Spleen (tissue), 11 donors: ENCODE data around the gene AP2A1. TPM values are rescaled to one million over a fixed set of nuclear protein-coding genes. Genes with fewer than 3 reads are reported as not detected.

ENCODE experiments used
- DNase-seq: peaks from one replicate; pipeline ENCODE4 v3.0.0-alpha.2; 2020
- H3K27ac ChIP-seq, 8 donors: fragments of 200-600 bp; sonication (generic) in 7 of 8; 1 replicate in 4 of 8; 2 replicates in 4 of 8; pipeline versions ENCODE4 v1.5.0 to v1.8.0; 2016 to 2021; ENCODE audit warnings: inconsistent platforms in 4 of 8, mild to moderate bottlenecking in 4 of 8, moderate library complexity in 1 of 8
- H3K27me3 ChIP-seq, 7 donors: fragments of 200-600 bp; sonication (generic) in 6 of 7; replicated peaks in 1 of 7; 1 replicate in 4 of 7; 2 replicates in 3 of 7; pipeline versions ENCODE4 v1.5.0 to v1.8.0; 2016 to 2021; ENCODE audit warnings: inconsistent platforms in 3 of 7, mild to moderate bottlenecking in 1 of 7
- H3K36me3 ChIP-seq, 6 donors: fragments of 200-600 bp; sonication (generic) in 5 of 6; 1 replicate in 4 of 6; 2 replicates in 2 of 6; pipeline versions ENCODE4 v1.5.0 to v1.8.0; 2016 to 2021; ENCODE audit warnings: inconsistent platforms in 2 of 6
- H3K4me1 ChIP-seq, 6 donors: fragments of 200-600 bp; sonication (generic) in 5 of 6; 1 replicate in 3 of 6; 2 replicates in 3 of 6; pipeline versions ENCODE4 v1.5.0 to v1.8.0; 2016 to 2021; ENCODE audit warnings: inconsistent platforms in 3 of 6
- H3K4me3 ChIP-seq, 8 donors: fragments of 200-600 bp; sonication (generic) in 7 of 8; 1 replicate in 4 of 8; 2 replicates in 4 of 8; pipeline versions ENCODE4 v1.5.0 to v1.8.0; 2016 to 2021; ENCODE audit warnings: inconsistent platforms in 4 of 8, mild to moderate bottlenecking in 4 of 8, moderate library complexity in 2 of 8
- H3K9me3 ChIP-seq, 8 donors: fragments of 200-600 bp; sonication (generic) in 7 of 8; 1 replicate in 4 of 8; 2 replicates in 4 of 8; pipeline versions ENCODE4 v1.5.0 to v1.8.0; 2016 to 2021; ENCODE audit warnings: inconsistent platforms in 4 of 8
- POLR2A ChIP-seq, 3 donors: fragments of 450-650 bp; IDR thresholded peaks; one replicate each; pipeline ENCODE4 v1.5.1; 2017; ENCODE audit warnings: antibody characterized with exemption in 3 of 3, mild to moderate bottlenecking in 1 of 3
- POLR2AphosphoS5 ChIP-seq, 3 donors: sonication (generic); formaldehyde crosslinking; IDR thresholded peaks; one replicate each; pipeline ENCODE4 v1.5.1; 2017; ENCODE audit warnings: antibody characterized with exemption in 3 of 3
- WGBS, 5 donors: extraction: QIAGEN DNeasy Blood & Tissue Kit in 3 of 5; methylation state at CpG; one replicate each; pipeline versions ENCODE4 v1.1.5 to v1.1.7; 2013 to 2018; 5-methylcytosine and 5-hydroxymethylcytosine counted together
- intact Hi-C: fragments of 100-400 bp; cut with DNase I; formaldehyde crosslinking; loops from one replicate; pipeline ENCODE4 v1.15.0; 2023; ENCODE audit warnings: low total_unique reads
- polyA plus RNA-seq, 3 donors: library from polyadenylated mRNA; stranded (reverse); fragments of 200-250 nt; gene quantifications; one replicate each; pipeline ENCODE4 v1.2.1, GENCODE V29; 2013
- total RNA-seq, 7 donors: library from RNA; depleted of rRNA in 3 of 7; stranded (reverse); fragments of >200 nt in 3 of 7; fragmentation: NEBNext Ultra II Directional in 4 of 7; extraction: Animal tissue kit (Norgen Biotek cat#: 25700) in 4 of 7; gene quantifications; one replicate each; pipeline versions ENCODE4 v1.1.0 to v1.2.1, GENCODE V29; 2016 to 2021
- TF ChIP-seq, protein P1 (sequence below), 11 experiments: fragments of 200-600 bp in 7 of 11; fragments of 450-650 bp in 4 of 11; sonication (generic) in 4 of 11; IDR thresholded peaks in 8 of 11; conservative IDR thresholded peaks in 3 of 11; 1 replicate in 7 of 11; 2 replicates in 4 of 11; pipeline versions ENCODE4 v1.4.0 to v1.8.0; 2016 to 2021; ENCODE audit warnings: antibody characterized with exemption in 11 of 11, inconsistent platforms in 4 of 11, mild to moderate bottlenecking in 1 of 11
- donor health status: healthy with polysubstance abuse.
- donor health status: DM: no; HTN: no; CAD: no; lungs with moderate emphysema.
- donor health status: DM: no; HTN: no; CAD: no.
- donor health status: Bipolar disorder and iron deficiency.
- donor health status: healthy.
- donor health status: DM: no; HTN: no; CAD: no.
- donor health status: DM: yes; HTN: yes; CAD: no.

Gene AP2A1
- total and polyA plus RNA-seq, 10 donors = 18.1 to 108 (median 89.1) TPM

DNA sequence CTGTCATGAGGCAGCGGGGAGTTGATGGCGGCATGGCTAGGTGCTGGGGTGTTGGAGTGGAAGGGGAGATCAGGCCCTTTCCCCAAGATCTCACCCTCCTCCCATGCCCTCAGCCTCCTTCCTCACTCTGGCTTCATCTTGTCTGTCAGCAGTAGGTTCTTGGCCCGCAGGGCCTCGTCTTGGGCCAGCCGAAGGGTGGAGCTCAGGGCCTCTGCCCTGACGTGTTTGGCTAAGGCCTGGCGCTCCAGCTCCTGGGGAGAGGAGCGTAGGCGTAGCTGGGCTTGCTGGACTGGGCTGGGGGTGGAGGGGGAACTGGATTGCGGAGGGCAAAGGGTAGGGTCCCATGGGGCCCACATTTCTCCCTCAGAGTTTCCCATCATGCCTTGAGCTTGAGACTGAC is 26.9 kb upstream of the AP2A1 start:
- Histone ChIP-seq H3K4me1 (no peaks in the 10 kb centered on the region), H3K27ac (no peak overlapping the region), H3K27me3 (no peaks in the 10 kb centered on the region), H3K36me3 (no peaks in the 10 kb centered on the region), H3K4me3 (no peak overlapping the region), H3K9me3 (no peaks in the 10 kb centered on the region)
- intact Hi-C loops = no loop called here
- 91 to 96% (median 95%) methylated on average over 6 to 10 of the region's 10 CpGs for WGBS, 5 donors
- TF ChIP-seq POLR2AphosphoS5 (IDR thresholded peaks at IDR 0.05) = no peak
- TF ChIP-seq, protein P1, sequence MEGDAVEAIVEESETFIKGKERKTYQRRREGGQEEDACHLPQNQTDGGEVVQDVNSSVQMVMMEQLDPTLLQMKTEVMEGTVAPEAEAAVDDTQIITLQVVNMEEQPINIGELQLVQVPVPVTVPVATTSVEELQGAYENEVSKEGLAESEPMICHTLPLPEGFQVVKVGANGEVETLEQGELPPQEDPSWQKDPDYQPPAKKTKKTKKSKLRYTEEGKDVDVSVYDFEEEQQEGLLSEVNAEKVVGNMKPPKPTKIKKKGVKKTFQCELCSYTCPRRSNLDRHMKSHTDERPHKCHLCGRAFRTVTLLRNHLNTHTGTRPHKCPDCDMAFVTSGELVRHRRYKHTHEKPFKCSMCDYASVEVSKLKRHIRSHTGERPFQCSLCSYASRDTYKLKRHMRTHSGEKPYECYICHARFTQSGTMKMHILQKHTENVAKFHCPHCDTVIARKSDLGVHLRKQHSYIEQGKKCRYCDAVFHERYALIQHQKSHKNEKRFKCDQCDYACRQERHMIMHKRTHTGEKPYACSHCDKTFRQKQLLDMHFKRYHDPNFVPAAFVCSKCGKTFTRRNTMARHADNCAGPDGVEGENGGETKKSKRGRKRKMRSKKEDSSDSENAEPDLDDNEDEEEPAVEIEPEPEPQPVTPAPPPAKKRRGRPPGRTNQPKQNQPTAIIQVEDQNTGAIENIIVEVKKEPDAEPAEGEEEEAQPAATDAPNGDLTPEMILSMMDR (IDR thresholded peaks at IDR 0.05 in 8 of 11, conservative IDR thresholded peaks at IDR 0.05 in 3 of 11) = no peak
- no peak for TF ChIP-seq POLR2A (IDR thresholded peaks at IDR 0.05)
- no peak for DNase-seq

DNA sequence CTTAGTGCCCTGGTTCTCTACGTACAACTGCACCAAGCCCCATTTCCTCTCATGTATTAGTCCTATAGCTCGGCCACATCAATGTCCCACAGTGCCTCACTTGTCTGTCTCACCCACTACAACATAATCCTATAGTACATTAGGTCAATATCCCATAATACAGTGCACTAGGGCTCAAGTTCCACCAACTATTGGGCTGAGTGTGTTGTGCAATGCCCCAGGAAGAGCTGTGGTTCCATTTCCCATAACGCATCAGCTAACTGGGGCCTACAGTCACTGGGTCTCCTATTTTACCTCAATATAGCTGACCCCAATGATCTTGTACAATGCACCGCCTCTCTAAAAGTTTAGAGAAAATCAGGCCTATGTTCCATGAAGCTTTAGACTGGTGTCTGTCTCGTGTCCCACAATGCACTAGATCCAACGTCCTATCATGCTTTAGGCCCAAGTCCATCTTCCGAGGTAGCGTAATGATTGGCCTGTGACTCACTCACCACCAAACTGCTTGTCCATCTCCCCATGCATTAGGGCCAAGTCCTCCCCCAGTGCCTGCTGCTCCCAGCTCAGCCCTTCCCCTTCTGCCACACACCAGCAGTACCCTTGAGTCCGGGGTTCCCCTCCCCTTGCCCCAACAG is 25.5 kb upstream of the AP2A1 start:
- H3K27ac ChIP-seq = no peak overlapping the region
- DNase-seq = no peak
- TF ChIP-seq, protein P1 (IDR thresholded peaks at IDR 0.05 in 8 of 11, conservative IDR thresholded peaks at IDR 0.05 in 3 of 11) = no peak
- TF ChIP-seq POLR2AphosphoS5 (IDR thresholded peaks at IDR 0.05) (no peak), POLR2A (IDR thresholded peaks at IDR 0.05) (no peak)
- H3K4me3 ChIP-seq = no peak overlapping the region
- H3K9me3 ChIP-seq = no peaks in the 10 kb centered on the region
- no peaks in the 10 kb centered on the region for H3K36me3 ChIP-seq
- H3K27me3 ChIP-seq = no peaks in the 10 kb centered on the region
- WGBS, 5 donors = 71 to 90% (median 81%) methylated on average over 9 of the region's 9 CpGs
- intact Hi-C loops = no loop called here
- H3K4me1 ChIP-seq = no peaks in the 10 kb centered on the region

DNA sequence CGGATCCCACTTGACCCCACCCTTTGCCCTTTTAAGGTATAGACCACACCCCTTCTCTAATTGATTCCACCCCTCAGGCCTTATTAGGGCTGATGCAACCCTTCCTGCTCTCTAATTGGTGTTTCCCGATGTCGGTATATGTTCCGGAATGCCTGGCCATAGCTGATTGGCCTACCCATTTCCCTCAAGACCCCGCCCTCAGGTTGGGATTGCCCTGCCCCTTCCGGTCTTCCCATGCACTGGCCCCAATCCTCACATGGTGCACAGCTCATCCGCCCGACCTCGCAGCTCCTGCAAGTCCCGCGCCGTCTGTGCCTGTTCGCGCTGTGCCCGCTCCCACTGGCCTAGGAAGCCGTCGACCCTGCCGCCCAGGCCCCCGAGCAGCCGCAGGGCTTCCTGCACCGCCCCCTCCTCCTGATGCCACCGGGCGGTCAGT is 21.8 kb upstream of the AP2A1 start:
- TF ChIP-seq POLR2AphosphoS5 (IDR thresholded peaks at IDR 0.05) (no peak), POLR2A (IDR thresholded peaks at IDR 0.05) (no peak)
- TF ChIP-seq, protein P1 (IDR thresholded peaks at IDR 0.05 in 8 of 11, conservative IDR thresholded peaks at IDR 0.05 in 3 of 11) = no peak
- WGBS, 5 donors = 93 to 97% (median 94%) methylated on average over 22 to 23 of the region's 23 CpGs
- H3K4me3 ChIP-seq = no peak overlapping the region

DNA sequence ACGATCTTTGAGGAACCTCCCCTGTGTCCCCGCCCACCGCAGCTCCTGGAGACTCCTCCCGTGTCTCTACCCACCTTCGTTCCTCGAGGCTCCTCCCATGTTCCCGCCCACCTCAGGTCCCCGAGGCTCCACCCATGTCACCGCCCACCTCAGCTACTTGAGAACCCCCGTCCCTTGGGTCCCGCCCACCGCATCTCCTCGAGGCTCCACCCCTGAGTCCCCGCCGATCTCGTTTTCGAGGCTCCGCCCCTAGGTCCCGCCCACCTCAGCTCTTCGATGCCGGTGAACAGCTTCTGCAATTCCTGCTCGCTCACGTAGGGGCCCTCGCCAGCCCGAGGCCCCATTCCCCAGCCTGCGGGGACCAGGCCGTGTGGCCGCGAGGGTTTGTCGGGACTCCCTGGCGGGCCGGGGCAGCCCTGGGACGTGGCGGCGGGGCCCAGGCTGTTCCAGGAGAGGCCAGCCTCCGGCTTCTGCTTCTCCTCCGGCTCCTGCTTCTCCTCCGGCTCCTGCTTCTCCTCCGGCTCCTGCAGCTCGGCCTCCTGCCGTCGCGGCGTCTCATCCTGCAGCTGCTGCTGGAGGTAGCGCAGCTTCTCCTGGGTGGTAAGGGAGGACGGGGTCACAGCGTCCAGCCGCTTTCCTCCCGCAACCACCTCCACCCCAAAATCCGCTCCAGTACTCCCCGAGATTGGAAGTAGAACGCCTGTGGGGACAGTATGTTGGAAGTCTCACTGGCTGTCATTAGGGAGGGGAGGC is 20.4 kb upstream of the AP2A1 start:
- 47 to 69% (median 56%) methylated on average over 45 to 52 of the region's 52 CpGs for WGBS, 5 donors
- no peaks in the 10 kb centered on the region for H3K9me3 ChIP-seq
- H3K27me3 ChIP-seq = no peaks in the 10 kb centered on the region
- H3K4me1 ChIP-seq = no peaks in the 10 kb centered on the region
- intact Hi-C loops = no loop called here
- H3K36me3 ChIP-seq = no peaks in the 10 kb centered on the region
- TF ChIP-seq POLR2A (IDR thresholded peaks at IDR 0.05) (no peak), POLR2AphosphoS5 (IDR thresholded peaks at IDR 0.05) (no peak)
- TF ChIP-seq, protein P1 (IDR thresholded peaks at IDR 0.05 in 8 of 11, conservative IDR thresholded peaks at IDR 0.05 in 3 of 11) = no peak
- H3K27ac ChIP-seq = no peak overlapping the region
- H3K4me3 ChIP-seq = peak overlapping the region in 1 of 8 donors; percentile 39
- DNase-seq = peak; percentile 83

More for the DNA sequence above, 21.8 kb upstream of the AP2A1 start:
- H3K27ac ChIP-seq = no peak overlapping the region
- no peaks in the 10 kb centered on the region for H3K27me3 ChIP-seq
- H3K9me3 ChIP-seq = no peaks in the 10 kb centered on the region
- H3K4me1 ChIP-seq = no peaks in the 10 kb centered on the region
- intact Hi-C loops = no loop called here
- no peak for DNase-seq
- no peaks in the 10 kb centered on the region for H3K36me3 ChIP-seq
